SK-N-SH (cell line): Measurements from ENCODE around the gene CBFA2T2. TPM values are rescaled to one million over a fixed set of nuclear protein-coding genes. Genes with fewer than 3 reads are reported as not detected.

Experiments
- CTCF ChIA-PET: fragments of 300-600, 350-600 bp; formaldehyde crosslinking; extraction: SDS; loops from one replicate; lab custom pipeline; 2021; lab: Yijun Ruan, JAX
- POLR2A ChIA-PET: fragments of 350-600 bp; sonication (Branson Sonifier 250); formaldehyde crosslinking; extraction: SDS; loops from one replicate; lab custom pipeline; 2020; ENCODE audit warnings: antibody characterized with exemption, inconsistent platforms; lab: Yijun Ruan, JAX
- DNase-seq: peaks from one replicate; pipeline ENCODE4 v3.0.0; 2012
- H2AFZ ChIP-seq: fragments of 200-600 bp; sonication (generic); 2 replicates; pipeline ENCODE4 v1.8.1; 2016; ENCODE audit warnings: antibody characterized with exemption, mild to moderate bottlenecking, low read depth
- H3F3A ChIP-seq: fragments of 200-600 bp; sonication (generic); replicated peaks from 2 replicates; pipeline ENCODE3; 2016; ENCODE audit warnings: antibody characterized with exemption, mild to moderate bottlenecking; ENCODE audit not compliant: insufficient read depth
- H3K27ac ChIP-seq, 2 experiments: fragments of 200-500 bp in 1 of 2; fragments of 200-600 bp in 1 of 2; sonication (Bioruptor generic) in 1 of 2; sonication (generic), shearing (Covaris generic) in 1 of 2; 2 replicates each; pipeline versions ENCODE4 v1.5.1 to v1.6.1; 2014 to 2016; ENCODE audit warnings: low read depth in 2 of 2, inconsistent platforms in 1 of 2, low read length in 1 of 2, mild to moderate bottlenecking in 1 of 2, mixed read lengths in 1 of 2
- H3K27me3 ChIP-seq: fragments of 200-600 bp; sonication (generic), shearing (Covaris generic); 2 replicates; pipeline ENCODE4 v1.6.1; 2016; ENCODE audit warnings: mixed run types; ENCODE audit not compliant: insufficient read depth
- H3K36me3 ChIP-seq, 2 experiments: fragments of 200-500 bp in 1 of 2; fragments of 200-600 bp in 1 of 2; sonication (Bioruptor generic) in 1 of 2; sonication (generic) in 1 of 2; replicated peaks in 1 of 2; 2 replicates each; pipeline versions ENCODE3 to v1.5.1; 2014 to 2016; ENCODE audit warnings: low read length in 1 of 2, mild to moderate bottlenecking in 1 of 2; ENCODE audit not compliant: insufficient read depth in 2 of 2, control insufficient read depth in 1 of 2
- H3K4me1 ChIP-seq, 2 experiments: fragments of 200-500 bp in 1 of 2; fragments of 200-600 bp in 1 of 2; sonication (Bioruptor generic) in 1 of 2; sonication (generic), shearing (Covaris generic) in 1 of 2; 2 replicates each; pipeline versions ENCODE4 v1.5.1 to v1.6.1; 2014 to 2016; ENCODE audit warnings: low read depth in 1 of 2, low read length in 1 of 2, mixed run types in 1 of 2; ENCODE audit not compliant: insufficient read depth in 2 of 2, control insufficient read depth in 1 of 2
- H3K4me2 ChIP-seq: fragments of 200-600 bp; sonication (generic), shearing (Covaris generic); 2 replicates; pipeline ENCODE4 v1.6.1; 2017; ENCODE audit warnings: mixed run types
- H3K4me3 ChIP-seq, 2 experiments: fragments of 200-500 bp in 1 of 2; fragments of 200-600 bp in 1 of 2; sonication (Bioruptor generic) in 1 of 2; sonication (generic), shearing (Covaris generic) in 1 of 2; 2 replicates each; pipeline versions ENCODE4 v1.5.1 to v1.8.1; 2014 to 2016; ENCODE audit warnings: low read depth in 2 of 2, inconsistent platforms in 1 of 2, low read length in 1 of 2, mild to moderate bottlenecking in 1 of 2, mixed read lengths in 1 of 2, moderate library complexity in 1 of 2
- H3K79me2 ChIP-seq: fragments of 200-600 bp; sonication (generic); 2 replicates; pipeline ENCODE4 v1.8.1; 2017; ENCODE audit warnings: mild to moderate bottlenecking; ENCODE audit not compliant: insufficient read depth
- H3K9ac ChIP-seq: fragments of 200-600 bp; sonication (generic); 2 replicates; pipeline ENCODE4 v1.6.1; 2017; ENCODE audit warnings: mixed run types
- H3K9me2 ChIP-seq: fragments of 200-600 bp; sonication (generic); 2 replicates; pipeline ENCODE4 v1.6.1; 2017; ENCODE audit warnings: mixed run types
- H3K9me3 ChIP-seq: fragments of 200-600 bp; sonication (generic); 2 replicates; pipeline ENCODE4 v1.6.1; 2017; ENCODE audit warnings: mixed run types, mild to moderate bottlenecking, moderate library complexity
- H4K20me1 ChIP-seq: fragments of 200-600 bp; sonication (generic); 2 replicates; pipeline ENCODE4 v1.6.1; 2017; ENCODE audit warnings: mild to moderate bottlenecking, mixed run types; ENCODE audit not compliant: insufficient read depth
- ELF1 ChIP-seq: IDR thresholded peaks from 2 replicates; pipeline ENCODE4 v1.4.0; 2012
- EP300 ChIP-seq, 2 experiments: IDR thresholded peaks; 2 replicates each; pipeline versions ENCODE4 v1.4.0 to v1.6.1; 2012; ENCODE audit warnings: borderline replicate concordance in 1 of 2, low read depth in 1 of 2, low read length in 1 of 2
- FOXM1 ChIP-seq: IDR thresholded peaks from 2 replicates; pipeline ENCODE4 v1.4.0; 2012; ENCODE audit warnings: low read depth, mild to moderate bottlenecking
- MXI1 ChIP-seq: IDR thresholded peaks from 2 replicates; pipeline ENCODE4 v1.6.1; 2012; ENCODE audit warnings: mild to moderate bottlenecking, low read depth, low read length, improper control_type of control experiment
- NFIC ChIP-seq: IDR thresholded peaks from 2 replicates; pipeline ENCODE4 v1.4.0; 2012; ENCODE audit warnings: borderline replicate concordance
- NRF1 ChIP-seq: IDR thresholded peaks from 2 replicates; pipeline ENCODE4 v1.6.1; 2012; ENCODE audit warnings: low read depth, mild to moderate bottlenecking, low read length
- POLR2AphosphoS5 ChIP-seq: IDR thresholded peaks from 2 replicates; pipeline ENCODE4 v1.6.1; 2012; ENCODE audit warnings: low read depth, low read length
- RAD21 ChIP-seq: IDR thresholded peaks from 2 replicates; pipeline ENCODE4 v1.6.1; 2012; ENCODE audit warnings: mild to moderate bottlenecking, low read length
- RFX5 ChIP-seq: IDR thresholded peaks from 2 replicates; pipeline ENCODE4 v1.6.1; 2012; ENCODE audit warnings: mild to moderate bottlenecking, improper control_type of control experiment, low read length
- SIN3A ChIP-seq: IDR thresholded peaks from 2 replicates; pipeline ENCODE4 v1.6.1; 2012; ENCODE audit warnings: low read depth, mild to moderate bottlenecking, low read length, moderate library complexity, borderline replicate concordance
- YY1 ChIP-seq: IDR thresholded peaks from 2 replicates; pipeline ENCODE4 v1.4.0; 2012; ENCODE audit warnings: low read depth, mild to moderate bottlenecking
- WGBS: methylation state at CpG from one replicate; pipeline ENCODE4 v1.1.6; 2017; ENCODE audit warnings: low lambda C conversion rate; 5-methylcytosine and 5-hydroxymethylcytosine counted together
- polyA plus RNA-seq, 3 experiments: library from polyadenylated mRNA; depleted of rRNA; stranded (reverse); fragments of >200 nt; gene quantifications; 2 replicates each; pipeline ENCODE4 v1.2.3, GENCODE V29; 2012
- TF ChIP-seq, protein P1 (sequence below): IDR thresholded peaks from 2 replicates; pipeline ENCODE4; 2012
- TF ChIP-seq, protein P2 (sequence below): IDR thresholded peaks from 2 replicates; pipeline ENCODE4 v1.4.0; 2012; ENCODE audit warnings: low read depth, borderline replicate concordance

CBFA2T2 gene
- polyA plus RNA-seq, 1 of the 3 experiments (the other 2 are of a cell fraction) = 11.0 TPM

DNA sequence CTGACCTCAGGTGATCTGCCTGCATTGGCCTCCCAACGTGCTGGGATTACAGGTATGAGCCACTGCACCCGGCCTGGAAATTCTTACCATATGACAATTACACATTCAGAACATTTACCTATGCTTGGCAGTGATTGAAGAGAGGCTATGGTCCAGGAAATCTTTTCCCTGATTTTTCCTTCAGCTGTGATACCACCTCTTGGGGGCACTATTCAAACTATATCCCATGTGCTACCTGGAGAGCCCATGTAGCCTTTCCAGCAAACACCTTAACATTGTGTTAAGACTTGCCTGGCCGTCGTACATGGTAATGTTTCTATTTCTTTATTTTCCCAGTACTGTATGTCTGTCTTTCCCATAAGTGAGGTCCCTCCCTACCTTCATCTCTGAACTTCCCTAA lies 110.5 kb downstream of the CBFA2T2 start:
- TF ChIP-seq POLR2AphosphoS5 = no peak
- no peak for TF ChIP-seq RFX5
- TF ChIP-seq FOXM1 = no peak
- no peak for TF ChIP-seq NFIC
- TF ChIP-seq SIN3A = no peak
- TF ChIP-seq MXI1 = no peak
- TF ChIP-seq EP300 (IDR thresholded peaks at IDR 0.05; ENCODE audit: borderline replicate concordance in 1 of 2, low read depth in 1 of 2, low read length in 1 of 2) = no peak
- TF ChIP-seq, protein P1, sequence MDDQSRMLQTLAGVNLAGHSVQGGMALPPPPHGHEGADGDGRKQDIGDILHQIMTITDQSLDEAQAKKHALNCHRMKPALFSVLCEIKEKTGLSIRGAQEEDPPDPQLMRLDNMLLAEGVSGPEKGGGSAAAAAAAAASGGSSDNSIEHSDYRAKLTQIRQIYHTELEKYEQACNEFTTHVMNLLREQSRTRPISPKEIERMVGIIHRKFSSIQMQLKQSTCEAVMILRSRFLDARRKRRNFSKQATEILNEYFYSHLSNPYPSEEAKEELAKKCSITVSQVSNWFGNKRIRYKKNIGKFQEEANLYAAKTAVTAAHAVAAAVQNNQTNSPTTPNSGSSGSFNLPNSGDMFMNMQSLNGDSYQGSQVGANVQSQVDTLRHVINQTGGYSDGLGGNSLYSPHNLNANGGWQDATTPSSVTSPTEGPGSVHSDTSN = no peak
- H3K9me2 ChIP-seq = no peaks in the 10 kb centered on the region

DNA sequence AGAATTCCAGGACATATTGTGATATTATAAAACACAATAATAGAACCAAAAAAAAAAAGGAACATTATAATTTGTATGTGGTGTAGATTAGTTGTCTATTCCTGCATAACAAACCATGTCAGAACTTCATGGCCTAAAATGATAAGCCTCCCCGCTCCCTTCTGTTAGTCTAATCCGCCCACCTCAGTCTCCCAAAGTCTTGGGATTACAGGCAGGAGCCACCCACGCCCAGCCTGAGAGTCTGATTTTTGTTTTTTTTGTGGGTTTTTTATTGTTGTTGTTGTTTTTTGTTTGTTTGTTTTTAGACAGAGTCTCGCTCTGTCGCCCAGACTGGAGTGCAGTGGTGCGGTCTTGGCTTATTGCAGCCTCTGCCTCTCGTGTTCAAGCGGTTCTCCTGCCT lies 111.1 kb downstream of the CBFA2T2 start:
- Histone ChIP-seq H3K27ac (no peak overlapping the region), H3K4me2 (no peak overlapping the region), H3K27me3 (no peaks in the 10 kb centered on the region), H3K9ac (no peak overlapping the region), H3K4me3 (no peak overlapping the region), H3K79me2 (no peaks in the 10 kb centered on the region; the same call in 1 of the 2 replicates), H3K9me3 (no peaks in the 10 kb centered on the region), H3K4me1 (peaks cover 0 to 5% of the 10 kb centered on the region in 2 experiments; a peak in 1 of 4 replicates), H4K20me1 (no peaks in the 10 kb centered on the region), H3F3A (no peaks in the 10 kb centered on the region), H2AFZ (no peak overlapping the region), H3K36me3 (peaks cover 9 to 10% of the 10 kb centered on the region in 2 experiments), H3K9me2 (no peaks in the 10 kb centered on the region)
- 95% methylated on average over 8 of the region's 8 CpGs for whole genome bisulfite sequencing
- POLR2A ChIA-PET = no interaction called here
- no peak for TF ChIP-seq YY1
- DNase-seq = no peak
- CTCF ChIA-PET = no interaction called here

More for the DNA sequence above, 110.5 kb downstream of the CBFA2T2 start:
- DNase-seq = no peak
- Histone ChIP-seq H3K9me3 (no peaks in the 10 kb centered on the region), H3K27me3 (no peaks in the 10 kb centered on the region), H4K20me1 (no peaks in the 10 kb centered on the region), H3K4me2 (no peak overlapping the region), H3K4me1 (peaks cover 0 to 5% of the 10 kb centered on the region in 2 experiments; a peak in 1 of 4 replicates), H2AFZ (no peak overlapping the region), H3F3A (no peaks in the 10 kb centered on the region), H3K9ac (no peak overlapping the region), H3K4me3 (no peak overlapping the region), H3K36me3 (peaks cover 9 to 10% of the 10 kb centered on the region in 2 experiments), H3K27ac (no peak overlapping the region), H3K79me2 (no peaks in the 10 kb centered on the region; the same call in 1 of the 2 replicates)
- WGBS = 99% methylated on average over 4 of the region's 4 CpGs
- POLR2A ChIA-PET = no interaction called here
- CTCF ChIA-PET = no interaction called here

DNA sequence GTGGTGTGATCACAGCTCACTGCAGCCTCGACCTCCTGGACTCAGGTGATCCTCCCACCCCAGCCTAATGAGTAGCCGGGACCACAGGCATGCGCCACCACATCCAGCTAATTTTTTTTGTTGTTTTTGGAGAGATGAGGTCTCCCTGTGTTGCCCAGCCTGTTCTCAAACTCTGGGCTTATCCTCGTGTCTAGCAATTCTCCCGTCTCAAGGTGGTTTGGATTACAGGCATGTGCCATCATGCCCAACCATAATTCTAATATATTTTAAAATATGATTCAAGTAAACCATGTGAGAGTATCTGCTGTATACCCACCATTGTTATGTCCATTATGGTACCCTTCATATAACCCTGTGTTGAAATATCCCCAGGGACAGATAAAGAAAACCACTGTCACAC lies 112.0 kb downstream of the CBFA2T2 start:
- CTCF ChIA-PET = no interaction called here
- Histone ChIP-seq H3K9me3 (no peaks in the 10 kb centered on the region), H3K9me2 (no peaks in the 10 kb centered on the region), H3K4me2 (no peak overlapping the region), H3K4me1 (peaks cover 0 to 5% of the 10 kb centered on the region in 2 experiments; a peak in 1 of 4 replicates), H3F3A (no peaks in the 10 kb centered on the region), H4K20me1 (no peaks in the 10 kb centered on the region), H3K27ac (no peak overlapping the region), H3K36me3 (peaks cover 9 to 16% of the 10 kb centered on the region in 2 experiments), H2AFZ (no peak overlapping the region), H3K4me3 (no peak overlapping the region)
- TF ChIP-seq RAD21 = no peak
- TF ChIP-seq, protein P2, sequence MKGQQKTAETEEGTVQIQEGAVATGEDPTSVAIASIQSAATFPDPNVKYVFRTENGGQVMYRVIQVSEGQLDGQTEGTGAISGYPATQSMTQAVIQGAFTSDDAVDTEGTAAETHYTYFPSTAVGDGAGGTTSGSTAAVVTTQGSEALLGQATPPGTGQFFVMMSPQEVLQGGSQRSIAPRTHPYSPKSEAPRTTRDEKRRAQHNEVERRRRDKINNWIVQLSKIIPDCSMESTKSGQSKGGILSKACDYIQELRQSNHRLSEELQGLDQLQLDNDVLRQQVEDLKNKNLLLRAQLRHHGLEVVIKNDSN = no peak
- TF ChIP-seq SIN3A = no peak
- TF ChIP-seq NRF1 = no peak
- TF ChIP-seq FOXM1 = no peak
- TF ChIP-seq ELF1 = no peak
- TF ChIP-seq, all 33 proteins: peak for 0
- Histone ChIP-seq H3K79me2 (no peaks in the 10 kb centered on the region; the same call in 1 of the 2 replicates), H3K9ac (no peak overlapping the region), H3K27me3 (no peaks in the 10 kb centered on the region)
- DNase-seq = no peak
- POLR2A ChIA-PET = no interaction called here
- WGBS = 95% methylated on average over 5 of the region's 5 CpGs
